ENCODE measurements around the gene MACROD2. TPM values are rescaled to one million over a fixed set of nuclear protein-coding genes. Genes with fewer than 3 reads are reported as not detected.
"Not testable (repeated sequence)": the region's sequence is repeated elsewhere in the genome, so short reads cannot be mapped to it uniquely, and the experiment has no call there.

The MACROD2 gene
- total RNA-seq, 1 donor from 2014 or later, result not detected

DNA sequence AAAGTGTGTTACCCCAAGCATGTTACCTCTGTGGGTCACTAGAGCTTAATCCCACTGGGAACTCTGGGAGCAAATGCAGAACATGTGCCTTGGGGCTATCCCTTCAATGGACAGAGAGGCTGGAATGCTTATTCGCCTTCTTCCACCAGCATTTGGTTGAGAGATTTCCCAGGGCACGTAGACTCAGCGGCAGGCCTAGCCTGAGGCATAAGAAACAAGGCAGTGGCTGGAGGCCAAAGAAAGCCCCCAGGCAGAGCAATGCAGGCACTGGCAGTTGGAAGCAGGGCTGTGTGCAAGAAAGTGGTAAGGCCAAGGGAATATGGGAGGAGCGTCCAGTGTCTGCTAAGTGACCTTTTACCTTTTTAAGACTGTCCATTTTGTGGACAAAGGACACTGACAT lies 456.1 kb downstream of the MACROD2 start:
- intact Hi-C loops (cut with micrococcal nuclease), result no loop called here
- no peak for DNase-seq (ENCODE audit: low spot score)
- no peak overlapping the region for H3K4me3 Mint-ChIP-seq (ENCODE audit: low read depth)
- H3K4me1 Mint-ChIP-seq (ENCODE audit: low read depth), result no peaks in the 10 kb centered on the region
- no peaks in the 10 kb centered on the region for H3K36me3 Mint-ChIP-seq (ENCODE audit: low read depth)
- H3K27me3 Mint-ChIP-seq (ENCODE audit: low read depth), result no peaks in the 10 kb centered on the region
- H3K27ac Mint-ChIP-seq, result no peak overlapping the region
- H3K9me3 Mint-ChIP-seq, result peaks cover 25% of the 10 kb centered on the region

DNA sequence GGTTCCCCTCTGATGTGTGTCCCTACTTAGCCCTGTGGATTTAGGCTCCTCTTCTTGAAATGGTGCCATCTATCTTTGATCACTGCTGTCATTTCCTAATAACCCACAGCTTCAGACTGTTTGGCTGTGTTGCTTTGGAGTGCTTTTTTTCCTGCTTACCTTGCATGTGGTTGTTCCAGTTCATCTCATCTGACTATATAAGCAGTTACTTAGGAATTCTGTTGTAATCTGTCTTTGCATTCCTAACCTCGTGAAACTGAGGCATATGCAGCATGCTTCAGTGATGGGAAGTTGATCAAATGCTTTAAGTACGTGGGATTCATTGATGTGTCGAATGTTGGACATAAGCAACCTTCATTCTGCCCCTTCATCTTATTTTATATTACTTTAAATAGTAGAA lies 457.9 kb downstream of the MACROD2 start:
- peaks cover 27% of the 10 kb centered on the region for H3K9me3 Mint-ChIP-seq
- DNase-seq (ENCODE audit: low spot score), result no peak
- no peaks in the 10 kb centered on the region for H3K27me3 Mint-ChIP-seq (ENCODE audit: low read depth)
- no peak overlapping the region for H3K4me3 Mint-ChIP-seq (ENCODE audit: low read depth)
- H3K27ac Mint-ChIP-seq, result no peak overlapping the region
- H3K4me1 Mint-ChIP-seq (ENCODE audit: low read depth), result no peaks in the 10 kb centered on the region
- H3K36me3 Mint-ChIP-seq (ENCODE audit: low read depth), result no peaks in the 10 kb centered on the region
- intact Hi-C loops (cut with micrococcal nuclease), result no loop called here

DNA sequence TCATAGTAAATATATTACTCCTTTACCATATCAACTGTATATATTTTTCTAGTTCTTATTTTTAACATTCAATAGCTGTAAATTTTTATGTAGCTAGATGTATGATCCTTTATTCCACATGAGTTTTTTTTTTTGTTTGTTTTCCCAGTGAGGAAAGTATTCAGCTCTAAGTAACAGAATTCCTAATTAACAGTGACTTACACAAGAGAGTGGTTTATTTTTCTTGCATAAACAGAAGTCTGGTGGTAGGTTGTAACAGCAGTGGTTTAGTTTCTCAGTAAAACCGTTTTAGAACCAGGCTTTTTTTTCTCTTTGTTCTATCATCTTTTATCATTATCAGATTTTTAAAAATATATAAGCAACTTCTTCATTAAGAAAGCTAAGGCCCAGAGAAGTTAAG lies 459.0 kb downstream of the MACROD2 start:
- no peak for DNase-seq (ENCODE audit: low spot score)
- intact Hi-C loops (cut with micrococcal nuclease), result no loop called here
- H3K9me3 Mint-ChIP-seq, result peaks cover 27% of the 10 kb centered on the region
- no peaks in the 10 kb centered on the region for H3K36me3 Mint-ChIP-seq (ENCODE audit: low read depth)
- H3K4me1 Mint-ChIP-seq (ENCODE audit: low read depth), result no peaks in the 10 kb centered on the region
- H3K4me3 Mint-ChIP-seq (ENCODE audit: low read depth), result no peak overlapping the region
- H3K27me3 Mint-ChIP-seq (ENCODE audit: low read depth), result no peaks in the 10 kb centered on the region
- no peak overlapping the region for H3K27ac Mint-ChIP-seq

DNA sequence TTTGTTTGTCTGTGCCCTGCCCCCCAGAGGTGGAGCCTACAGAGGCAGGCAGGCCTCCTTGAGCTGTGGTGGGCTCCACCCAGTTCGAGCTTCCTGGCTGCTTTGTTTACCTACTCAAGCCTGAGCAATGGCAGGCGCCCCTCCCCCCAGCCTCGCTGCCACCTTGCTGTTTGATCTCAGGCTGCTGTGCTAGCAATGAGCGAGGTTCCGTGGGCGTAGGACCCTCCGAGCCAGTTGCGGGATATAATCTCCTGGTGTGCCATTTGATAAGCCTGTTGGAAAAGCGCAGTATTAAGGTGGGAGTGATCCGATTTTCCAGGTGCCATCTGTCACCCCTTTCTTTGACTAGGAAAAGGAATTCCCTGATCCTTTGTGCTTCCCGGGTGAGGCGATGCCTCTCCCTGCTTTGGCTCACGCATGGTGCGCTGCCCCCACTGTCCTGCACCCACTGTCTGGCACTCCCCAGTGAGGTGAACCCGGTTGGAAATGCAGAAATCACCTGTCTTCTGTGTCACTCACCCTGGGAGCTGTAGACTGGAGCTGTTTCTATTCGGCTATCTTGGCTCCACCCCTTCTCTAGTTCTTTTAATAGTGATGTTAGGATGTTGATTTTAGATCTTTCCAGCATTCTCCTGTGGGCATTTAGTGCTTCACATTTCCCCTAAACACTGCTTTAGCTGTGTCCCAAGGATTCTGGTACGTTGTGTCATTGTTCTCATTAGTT lies 471.9 kb downstream of the MACROD2 start:
- H3K36me3 Mint-ChIP-seq (ENCODE audit: low read depth); intact Hi-C loops (cut with micrococcal nuclease); H3K27me3 Mint-ChIP-seq (ENCODE audit: low read depth); H3K4me1 Mint-ChIP-seq (ENCODE audit: low read depth); H3K4me3 Mint-ChIP-seq (ENCODE audit: low read depth); H3K27ac Mint-ChIP-seq; DNase-seq (ENCODE audit: low spot score): not testable (repeated sequence)
- peaks cover 18% of the 10 kb centered on the region for H3K9me3 Mint-ChIP-seq

DNA sequence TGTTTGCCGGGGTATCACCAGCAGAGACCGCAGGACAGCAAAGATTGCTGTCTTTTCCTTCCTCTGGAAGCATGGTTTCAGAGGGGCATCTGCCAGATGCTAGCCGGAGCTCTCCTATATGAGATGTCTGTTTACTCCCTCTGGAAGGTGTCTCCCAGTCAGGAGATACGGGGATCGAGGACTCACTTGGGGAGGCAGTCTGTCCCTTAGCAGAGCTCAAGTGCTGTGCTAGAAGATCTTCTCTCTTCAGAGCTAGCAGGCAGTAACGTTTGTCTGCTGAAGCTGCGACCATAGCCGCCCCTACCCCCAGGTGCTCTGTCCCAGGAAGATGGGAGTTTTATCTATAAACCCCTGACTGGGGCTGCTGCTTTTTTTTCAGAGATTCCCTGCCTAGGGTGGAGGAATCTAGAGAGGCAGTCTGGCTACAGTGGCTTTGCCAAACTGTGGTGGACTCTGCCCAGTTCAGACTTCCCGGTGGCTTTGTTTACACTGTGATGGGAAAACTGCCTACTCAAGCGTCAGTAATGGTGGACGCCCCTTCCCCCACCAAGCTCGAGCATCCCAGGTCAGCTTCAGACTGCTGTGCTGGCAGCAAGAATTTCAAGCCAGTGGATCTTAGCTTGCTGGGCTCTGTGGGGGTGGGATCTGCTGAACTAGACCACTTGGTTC lies 475.0 kb downstream of the MACROD2 start:
- Mint-ChIP-seq H3K27me3 (ENCODE audit: low read depth) (no peaks in the 10 kb centered on the region), H3K4me3 (ENCODE audit: low read depth) (no peak overlapping the region), H3K27ac (no peak overlapping the region), H3K9me3 (peaks cover 35% of the 10 kb centered on the region), H3K4me1 (ENCODE audit: low read depth) (no peaks in the 10 kb centered on the region), H3K36me3 (ENCODE audit: low read depth) (no peaks in the 10 kb centered on the region)
- no peak for DNase-seq (ENCODE audit: low spot score)
- intact Hi-C loops (cut with micrococcal nuclease), result no loop called here

DNA sequence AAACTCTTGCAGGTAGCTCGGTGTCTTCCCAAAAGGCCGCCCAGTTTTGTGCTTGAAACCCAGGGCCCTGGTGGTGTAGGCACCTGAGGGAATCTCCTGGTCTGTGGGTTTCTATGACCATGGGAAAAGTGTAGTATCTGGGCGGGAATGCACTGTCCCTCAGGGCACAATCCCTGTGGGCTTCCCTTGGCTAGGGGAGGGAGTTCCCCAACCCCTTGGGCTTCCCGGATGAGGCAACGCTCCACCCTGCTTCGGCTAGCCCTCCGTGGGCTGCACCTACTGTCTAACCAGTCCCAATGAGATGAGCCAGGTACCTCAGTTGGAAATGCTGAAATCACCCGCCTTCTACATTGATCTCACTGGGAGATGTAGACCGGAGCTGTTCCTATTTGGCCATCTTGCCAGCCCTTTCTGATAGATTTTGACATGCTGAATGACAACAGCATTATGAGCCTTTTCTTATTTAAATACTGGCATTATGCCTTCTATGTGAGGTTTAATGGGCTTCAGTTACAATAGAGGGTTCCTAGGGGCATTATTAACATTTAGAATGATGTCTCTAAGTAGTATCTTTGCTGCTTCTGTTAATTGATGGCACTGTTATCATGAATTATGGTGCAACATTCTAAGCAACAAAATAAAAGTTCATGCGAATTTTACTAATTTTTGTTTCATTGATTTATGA lies 475.8 kb downstream of the MACROD2 start:
- no peaks in the 10 kb centered on the region for H3K27me3 Mint-ChIP-seq (ENCODE audit: low read depth)
- DNase-seq (ENCODE audit: low spot score), result no peak
- intact Hi-C loops (cut with micrococcal nuclease), result no loop called here
- H3K36me3 Mint-ChIP-seq (ENCODE audit: low read depth), result no peaks in the 10 kb centered on the region
- H3K9me3 Mint-ChIP-seq, result peaks cover 32% of the 10 kb centered on the region
- no peak overlapping the region for H3K27ac Mint-ChIP-seq
- H3K4me1 Mint-ChIP-seq (ENCODE audit: low read depth), result no peaks in the 10 kb centered on the region
- no peak overlapping the region for H3K4me3 Mint-ChIP-seq (ENCODE audit: low read depth)

DNA sequence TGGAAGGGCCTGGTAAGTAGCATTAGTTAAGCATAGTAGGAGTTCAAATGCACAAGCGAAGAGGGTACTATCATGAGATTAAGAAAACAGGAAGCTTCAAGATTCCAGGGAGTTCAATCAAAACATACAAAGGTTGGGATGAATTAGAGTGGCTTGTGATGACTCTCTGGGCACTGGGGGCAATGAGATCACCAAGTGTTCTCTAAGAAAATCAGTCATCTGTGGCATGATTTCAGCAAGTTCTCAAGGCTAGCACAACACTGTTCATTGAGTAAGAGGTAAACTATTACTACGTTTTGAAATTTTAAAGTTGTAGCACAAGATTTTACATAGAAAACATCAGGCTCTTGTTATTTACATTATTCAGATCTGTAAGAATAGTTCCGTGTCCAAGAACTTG lies 481.8 kb downstream of the MACROD2 start:
- intact Hi-C loops (cut with micrococcal nuclease), result no loop called here
- no peak for DNase-seq (ENCODE audit: low spot score)

DNA sequence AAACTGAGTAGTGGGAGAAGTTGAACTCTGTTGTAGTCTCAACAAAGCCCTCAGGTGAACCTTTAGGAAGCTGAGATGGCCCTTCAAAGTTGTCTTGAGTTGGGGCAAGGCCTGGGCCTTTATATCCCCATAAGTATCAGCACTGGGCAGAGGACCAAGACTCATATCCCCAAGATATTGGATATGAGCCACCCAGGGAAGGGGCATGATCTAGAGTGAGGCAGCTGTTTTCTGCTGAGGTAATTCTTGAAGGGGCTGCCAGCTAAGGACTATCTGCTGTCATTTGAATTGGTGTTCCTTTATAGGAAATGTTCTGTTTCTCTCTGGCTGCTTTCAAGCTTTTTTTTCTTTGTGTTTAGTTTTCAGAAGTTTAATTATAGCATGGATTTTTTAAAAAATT lies 482.8 kb downstream of the MACROD2 start:
- Mint-ChIP-seq H3K36me3 (ENCODE audit: low read depth) (no peaks in the 10 kb centered on the region), H3K27me3 (ENCODE audit: low read depth) (no peaks in the 10 kb centered on the region), H3K4me1 (ENCODE audit: low read depth) (no peaks in the 10 kb centered on the region)

More for the DNA sequence above, 481.8 kb downstream of the MACROD2 start:
- H3K4me1 Mint-ChIP-seq (ENCODE audit: low read depth), result no peaks in the 10 kb centered on the region
- H3K4me3 Mint-ChIP-seq (ENCODE audit: low read depth), result no peak overlapping the region
- no peaks in the 10 kb centered on the region for H3K36me3 Mint-ChIP-seq (ENCODE audit: low read depth)
- no peaks in the 10 kb centered on the region for H3K27me3 Mint-ChIP-seq (ENCODE audit: low read depth)
- peaks cover 27% of the 10 kb centered on the region for H3K9me3 Mint-ChIP-seq
- no peak overlapping the region for H3K27ac Mint-ChIP-seq

DNA sequence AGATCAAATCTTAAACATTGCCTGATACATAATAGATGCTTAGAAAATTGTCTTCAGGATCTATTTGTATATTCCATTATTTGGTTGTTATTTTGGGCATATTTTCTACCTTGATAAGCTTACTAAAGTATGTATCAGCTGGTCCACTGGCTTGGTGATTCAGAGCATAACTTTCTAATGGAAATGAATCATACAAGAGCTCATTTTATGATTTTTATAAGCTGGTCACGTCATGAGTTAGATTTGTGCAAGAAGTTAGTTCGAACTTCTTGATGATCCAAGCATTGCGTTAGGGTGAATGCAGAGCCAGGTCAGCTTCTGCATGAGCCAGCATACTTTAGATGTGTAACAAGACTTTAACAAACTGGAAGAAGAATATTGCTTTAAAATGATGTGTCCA lies 486.5 kb downstream of the MACROD2 start:
- no peak for DNase-seq (ENCODE audit: low spot score)
- H3K4me3 Mint-ChIP-seq (ENCODE audit: low read depth), result no peak overlapping the region
- intact Hi-C loops (cut with micrococcal nuclease), result no loop called here
- H3K36me3 Mint-ChIP-seq (ENCODE audit: low read depth), result no peaks in the 10 kb centered on the region
- H3K4me1 Mint-ChIP-seq (ENCODE audit: low read depth), result no peaks in the 10 kb centered on the region
- peaks cover 29% of the 10 kb centered on the region for H3K9me3 Mint-ChIP-seq
- H3K27ac Mint-ChIP-seq, result no peak overlapping the region
- H3K27me3 Mint-ChIP-seq (ENCODE audit: low read depth), result no peaks in the 10 kb centered on the region

More for the DNA sequence above, 482.8 kb downstream of the MACROD2 start:
- no peak overlapping the region for H3K4me3 Mint-ChIP-seq (ENCODE audit: low read depth)
- no peak overlapping the region for H3K27ac Mint-ChIP-seq
- intact Hi-C loops (cut with micrococcal nuclease), result no loop called here
- peaks cover 32% of the 10 kb centered on the region for H3K9me3 Mint-ChIP-seq
- DNase-seq (ENCODE audit: low spot score), result no peak

DNA sequence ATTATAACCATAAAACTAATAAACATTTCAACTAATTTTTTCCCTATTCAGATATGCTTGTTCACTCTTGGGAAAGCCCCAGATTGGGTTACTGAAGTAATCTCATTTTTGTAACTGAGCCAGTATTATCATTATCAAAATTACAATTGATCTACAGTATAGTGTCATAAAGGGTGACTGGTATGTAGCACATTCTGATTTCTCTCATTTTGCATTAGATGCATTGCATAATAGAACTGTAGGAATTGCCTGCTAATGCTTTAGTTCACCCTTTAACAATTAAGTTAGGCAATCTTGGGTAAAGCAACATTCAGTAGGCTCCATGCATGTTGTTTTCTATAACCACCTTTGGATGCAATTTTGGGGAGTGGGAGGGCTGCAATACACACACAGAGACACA lies 492.9 kb downstream of the MACROD2 start:
- Mint-ChIP-seq H3K27me3 (ENCODE audit: low read depth) (no peaks in the 10 kb centered on the region), H3K4me3 (ENCODE audit: low read depth) (no peak overlapping the region), H3K27ac (no peak overlapping the region), H3K4me1 (ENCODE audit: low read depth) (no peaks in the 10 kb centered on the region), H3K36me3 (ENCODE audit: low read depth) (no peaks in the 10 kb centered on the region), H3K9me3 (peaks cover 16% of the 10 kb centered on the region)
- DNase-seq (ENCODE audit: low spot score), result no peak
- intact Hi-C loops (cut with micrococcal nuclease), result no loop called here

DNA sequence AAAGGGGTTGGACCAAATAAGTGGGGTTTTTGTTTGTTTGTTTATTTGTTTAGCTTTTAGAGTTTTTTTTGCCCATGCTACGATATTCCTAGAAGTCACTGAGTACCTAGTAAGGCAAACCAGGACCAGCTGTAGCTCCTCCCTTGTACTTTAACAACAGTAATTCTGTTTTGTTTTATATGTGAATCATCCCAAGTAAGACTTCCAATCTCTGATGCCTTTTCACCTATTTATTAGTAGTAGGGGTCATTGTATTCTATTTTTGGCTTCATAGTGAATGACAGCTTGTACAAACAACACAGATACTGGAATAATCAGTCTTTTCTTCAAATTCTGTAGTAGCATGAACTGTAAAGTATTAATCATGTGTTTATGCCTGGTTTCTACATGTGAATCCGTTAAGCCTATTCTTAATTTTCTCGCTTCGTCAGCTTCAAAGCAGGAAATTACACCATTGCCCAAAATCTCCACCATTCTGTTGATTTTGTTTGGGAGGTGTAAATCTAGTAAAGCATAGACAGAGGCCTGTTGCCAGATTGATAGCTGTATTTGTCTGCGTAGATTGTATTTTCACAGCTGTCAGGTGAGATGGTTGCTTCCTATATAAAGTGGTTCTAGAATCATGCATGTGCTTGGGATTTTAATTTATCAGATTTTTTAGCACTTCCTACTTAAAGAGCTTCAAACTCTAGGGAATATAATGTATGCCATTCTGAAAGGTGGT lies 493.6 kb downstream of the MACROD2 start:
- no peak overlapping the region for H3K4me3 Mint-ChIP-seq (ENCODE audit: low read depth)
- peaks cover 16% of the 10 kb centered on the region for H3K9me3 Mint-ChIP-seq
- no peaks in the 10 kb centered on the region for H3K4me1 Mint-ChIP-seq (ENCODE audit: low read depth)
- no peaks in the 10 kb centered on the region for H3K36me3 Mint-ChIP-seq (ENCODE audit: low read depth)
- intact Hi-C loops (cut with micrococcal nuclease), result no loop called here
- DNase-seq (ENCODE audit: low spot score), result no peak
- no peaks in the 10 kb centered on the region for H3K27me3 Mint-ChIP-seq (ENCODE audit: low read depth)
- H3K27ac Mint-ChIP-seq, result no peak overlapping the region

DNA sequence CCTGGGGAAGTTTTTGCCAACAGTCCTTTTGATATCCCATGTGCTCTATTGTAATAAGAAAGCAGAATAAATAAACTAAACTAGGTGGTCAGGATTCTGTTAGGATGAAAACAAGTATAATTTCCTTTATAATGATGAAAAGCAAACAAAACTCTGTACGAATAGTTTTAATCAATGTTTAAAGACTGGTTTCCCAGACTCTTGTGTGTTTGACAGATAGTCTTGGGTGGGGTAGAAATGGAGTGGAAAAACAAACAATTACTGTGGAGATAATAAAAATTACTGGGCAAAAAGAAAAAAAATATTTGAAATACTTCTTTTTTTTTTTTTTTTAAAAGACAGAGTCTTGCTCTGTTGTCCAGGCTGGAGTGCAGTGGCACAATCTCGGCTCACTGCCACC lies 494.2 kb downstream of the MACROD2 start:
- H3K27ac Mint-ChIP-seq, result no peak overlapping the region
- no peaks in the 10 kb centered on the region for H3K4me1 Mint-ChIP-seq (ENCODE audit: low read depth)
- no peaks in the 10 kb centered on the region for H3K36me3 Mint-ChIP-seq (ENCODE audit: low read depth)
- no peak for DNase-seq (ENCODE audit: low spot score)
- intact Hi-C loops (cut with micrococcal nuclease), result no loop called here
- peaks cover 13% of the 10 kb centered on the region for H3K9me3 Mint-ChIP-seq
- H3K4me3 Mint-ChIP-seq (ENCODE audit: low read depth), result no peak overlapping the region
- no peaks in the 10 kb centered on the region for H3K27me3 Mint-ChIP-seq (ENCODE audit: low read depth)

DNA sequence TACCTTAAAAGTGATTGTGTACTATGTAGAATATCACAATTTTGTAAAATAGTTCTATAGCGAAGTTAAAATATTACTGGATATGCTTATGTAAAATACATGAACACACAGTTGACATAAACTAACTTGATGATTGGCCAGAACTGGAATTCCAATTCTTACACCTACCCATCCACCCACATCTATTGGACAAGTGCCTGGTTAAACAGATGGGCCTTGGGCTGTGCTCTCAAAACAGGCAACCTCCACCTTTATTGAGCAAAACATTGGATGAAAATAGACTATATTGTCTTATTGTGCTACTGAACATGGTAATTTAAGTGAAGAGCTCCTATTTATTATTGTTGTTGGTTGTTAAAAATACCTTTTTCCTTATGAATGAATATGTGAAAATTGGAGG lies 496.1 kb downstream of the MACROD2 start:
- H3K36me3 Mint-ChIP-seq (ENCODE audit: low read depth), result no peaks in the 10 kb centered on the region
- DNase-seq (ENCODE audit: low spot score), result no peak
- H3K27ac Mint-ChIP-seq, result no peak overlapping the region
- H3K4me1 Mint-ChIP-seq (ENCODE audit: low read depth), result no peaks in the 10 kb centered on the region
- peaks cover 5% of the 10 kb centered on the region for H3K9me3 Mint-ChIP-seq
- intact Hi-C loops (cut with micrococcal nuclease), result no loop called here
- H3K27me3 Mint-ChIP-seq (ENCODE audit: low read depth), result no peaks in the 10 kb centered on the region
- no peak overlapping the region for H3K4me3 Mint-ChIP-seq (ENCODE audit: low read depth)

Data from activated T-helper 2 cell treated with anti-CD3 and anti-CD28 coated beads, Interferon-gamma antibody, Interleukin-2, Interleukin-4, amounts not matched to agents 10 μg/mL and 5 μg/mL and 100 μg/mL, durations not matched to agents 14 hours and 24 hours and 36 hours (primary cell).